ENCODE measurements around the gene B4GALNT4.
"Not testable (repeated sequence)": the region's sequence is repeated elsewhere in the genome, so short reads cannot be mapped to it uniquely, and the experiment has no call there.

The B4GALNT4 gene

DNA sequence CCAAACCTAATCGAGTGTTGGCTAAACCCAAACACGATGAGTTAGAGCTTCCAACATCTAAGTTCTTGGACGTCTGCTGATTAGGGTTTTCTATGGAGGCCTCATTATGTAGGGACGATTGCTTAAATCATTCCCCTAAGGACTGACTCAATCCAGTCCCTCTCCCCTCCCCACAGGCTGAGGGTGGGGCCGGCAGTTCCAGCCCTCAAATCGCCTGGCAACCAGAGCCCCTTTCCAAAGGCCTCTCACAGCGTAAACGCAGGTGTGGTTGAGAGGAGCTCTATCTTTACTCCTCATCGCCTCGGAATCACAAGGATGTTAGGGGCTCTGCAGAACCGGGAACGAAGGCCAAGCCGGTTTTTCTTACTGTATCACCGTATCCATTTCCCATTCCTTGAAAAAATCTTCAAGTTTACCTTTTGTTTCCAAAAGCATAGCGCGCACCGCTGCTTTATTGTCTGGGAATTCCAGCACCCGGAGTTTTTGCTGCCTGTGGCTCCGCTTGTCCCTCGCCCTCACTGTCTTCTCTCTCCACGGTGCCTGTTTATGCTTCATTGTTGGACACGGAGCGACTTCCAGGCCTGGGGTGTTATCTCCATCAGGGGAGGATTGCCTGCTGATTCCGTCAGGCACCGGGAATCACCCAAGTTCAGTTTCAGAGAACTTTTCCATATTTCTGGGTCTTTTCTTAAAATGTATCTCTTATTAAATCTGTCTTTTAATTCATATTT lies 34.9 kb upstream of the B4GALNT4 start:
- DNase-seq, result no peak

DNA sequence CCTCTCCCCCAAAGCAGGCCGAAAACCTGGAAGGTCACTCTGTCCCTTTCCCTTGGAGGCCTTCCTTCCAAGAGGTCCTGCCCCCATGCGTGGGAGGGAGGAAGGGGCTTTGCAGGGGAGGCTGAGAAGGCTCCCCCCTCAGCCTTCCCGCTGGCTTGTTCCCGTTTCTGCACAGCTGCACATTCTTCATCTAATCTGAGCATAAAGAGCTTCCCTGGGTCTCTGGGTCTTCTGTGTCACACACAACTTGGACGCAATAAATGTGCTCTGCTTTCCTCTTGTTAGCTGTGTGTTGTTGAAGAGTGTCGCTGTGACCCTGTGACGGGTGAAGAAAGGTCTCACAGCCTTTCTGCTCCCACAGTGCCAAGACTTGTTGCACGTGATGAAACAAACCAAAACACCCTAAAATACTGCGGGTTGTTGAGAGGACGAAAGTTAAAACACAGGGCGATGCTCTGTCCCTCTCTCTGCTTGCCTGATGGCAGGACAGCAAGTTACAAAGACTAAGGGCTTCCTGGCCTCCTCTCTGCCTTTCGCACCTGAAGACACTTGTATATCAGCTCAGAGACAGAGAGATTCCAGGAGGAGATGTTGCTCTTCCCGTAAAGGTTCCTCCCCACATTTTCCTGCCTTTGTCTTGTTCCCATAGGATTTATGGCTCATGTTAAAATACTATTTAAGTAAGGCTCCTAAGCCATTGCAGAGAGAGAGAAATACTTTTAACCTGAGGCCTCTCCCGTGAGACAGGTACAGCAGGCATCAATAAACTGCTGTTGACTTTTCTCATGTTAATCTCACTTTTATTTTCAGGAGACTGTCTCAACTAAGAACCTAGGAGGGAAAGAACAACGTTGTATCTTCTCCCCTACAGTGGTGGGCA lies 33.3 kb upstream of the B4GALNT4 start:
- peak in 3 of 14 donors; percentile 34 to 54 (median 45) for DNase-seq

DNA sequence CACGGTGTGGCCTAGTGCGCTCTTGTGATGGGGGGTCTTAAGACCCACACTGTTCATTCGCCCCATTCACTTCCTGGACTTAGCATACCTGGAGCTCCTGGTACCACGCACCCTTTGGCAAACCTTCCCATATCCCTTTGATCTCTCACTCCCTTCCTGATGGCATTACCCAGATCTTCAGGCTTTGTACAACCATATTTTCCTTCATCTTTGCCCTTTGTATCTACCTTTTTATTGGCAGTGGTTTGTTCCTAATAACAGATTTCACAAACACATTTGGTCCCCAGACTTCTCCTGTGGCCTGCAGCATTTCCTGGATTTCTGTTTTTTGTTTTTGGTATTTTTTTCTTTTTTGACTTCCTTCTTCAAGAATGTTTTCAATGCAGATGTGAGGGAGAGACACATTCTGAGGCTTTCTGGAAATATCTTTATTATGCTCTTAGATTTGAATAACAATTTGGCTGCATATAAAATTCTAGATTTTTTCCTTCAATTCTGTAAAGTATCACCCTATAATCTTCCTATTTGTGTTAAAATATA lies 32.6 kb upstream of the B4GALNT4 start:
- DNase-seq, result no peak

DNA sequence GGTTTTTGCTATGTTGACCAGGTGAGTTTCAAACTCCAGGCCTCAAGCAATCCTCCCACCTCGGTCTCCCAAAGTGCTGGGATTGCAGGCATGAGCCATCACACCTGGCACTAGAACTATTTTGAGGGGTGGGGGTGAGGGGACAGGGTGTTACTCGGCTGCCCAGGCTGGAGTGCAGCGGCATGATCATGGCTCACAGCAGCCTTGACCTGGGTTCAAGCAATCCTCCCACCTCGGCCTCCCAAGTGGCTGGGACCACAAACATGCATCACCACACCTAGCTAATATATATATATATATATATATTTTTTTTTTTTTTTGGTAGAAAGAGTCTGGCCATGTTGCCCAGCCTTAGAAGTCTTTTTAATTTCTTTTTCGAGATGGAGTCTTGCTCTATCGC lies 31.6 kb upstream of the B4GALNT4 start:
- no peak for DNase-seq

DNA sequence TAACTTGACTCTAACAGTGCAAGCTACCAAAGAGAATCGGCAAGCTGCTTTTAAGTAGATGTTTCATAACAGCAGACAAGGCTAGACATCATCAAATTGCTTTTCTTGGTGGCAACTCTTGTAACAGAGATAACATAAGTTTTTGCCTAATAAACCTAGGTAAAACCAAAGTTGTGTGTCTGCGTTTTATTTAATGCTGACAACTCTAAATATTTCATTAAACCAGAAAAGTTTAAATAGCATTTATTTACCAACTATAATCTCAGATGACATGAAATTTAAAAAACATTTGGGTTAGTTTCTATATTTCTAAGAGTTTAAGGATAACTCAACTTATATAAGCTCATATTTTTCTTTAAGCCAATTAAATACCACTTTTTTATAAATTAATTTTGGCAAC lies 29.3 kb upstream of the B4GALNT4 start:
- DNase-seq, result no peak

DNA sequence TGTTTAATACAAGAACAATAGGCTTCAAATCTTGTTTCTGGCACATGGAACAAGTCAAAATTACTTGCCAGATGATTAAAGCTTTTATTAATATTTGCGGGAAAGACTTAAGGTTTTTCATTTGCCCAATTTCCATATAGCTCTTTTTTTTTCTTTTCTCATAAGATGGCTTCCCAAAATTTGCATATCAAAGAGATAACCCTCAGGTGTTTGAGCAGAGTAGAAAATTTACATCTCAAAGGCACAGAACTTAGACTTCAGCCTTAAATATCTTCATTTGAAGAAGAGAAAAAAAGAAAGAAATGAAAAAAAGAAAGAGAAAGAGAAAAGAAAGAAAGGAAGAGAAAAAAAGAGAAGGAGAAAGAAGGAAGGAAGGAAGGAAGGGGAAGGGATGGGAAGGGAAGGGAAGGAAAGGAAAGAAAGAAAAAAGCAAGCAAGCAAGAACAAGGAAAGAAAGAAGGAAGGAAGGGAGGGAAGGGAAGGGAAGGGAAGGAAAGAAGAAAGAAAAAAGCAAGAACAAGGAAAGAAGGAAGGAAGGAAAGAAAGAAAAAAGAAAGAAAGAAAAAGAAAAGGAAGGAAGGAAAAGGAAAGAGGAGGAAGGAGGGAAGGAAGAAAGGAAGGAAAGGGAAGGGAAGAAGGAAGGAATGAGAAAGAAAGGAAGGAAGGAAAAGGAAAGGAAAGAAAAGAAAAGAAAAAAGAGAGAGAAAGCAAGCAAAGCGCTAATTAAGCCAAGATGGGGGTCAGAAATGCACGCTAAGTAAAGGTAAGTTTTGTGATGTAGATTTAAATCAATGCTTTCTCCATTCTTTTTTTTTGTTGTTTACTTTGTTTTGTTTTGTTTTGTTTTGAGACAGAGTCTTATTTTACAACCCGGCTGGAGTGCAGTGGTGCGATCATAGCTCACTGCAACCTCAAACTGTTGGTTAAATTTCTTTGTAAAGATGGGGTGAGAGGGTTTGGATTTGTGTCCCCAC lies 28.5 kb upstream of the B4GALNT4 start:
- no peak for DNase-seq

DNA sequence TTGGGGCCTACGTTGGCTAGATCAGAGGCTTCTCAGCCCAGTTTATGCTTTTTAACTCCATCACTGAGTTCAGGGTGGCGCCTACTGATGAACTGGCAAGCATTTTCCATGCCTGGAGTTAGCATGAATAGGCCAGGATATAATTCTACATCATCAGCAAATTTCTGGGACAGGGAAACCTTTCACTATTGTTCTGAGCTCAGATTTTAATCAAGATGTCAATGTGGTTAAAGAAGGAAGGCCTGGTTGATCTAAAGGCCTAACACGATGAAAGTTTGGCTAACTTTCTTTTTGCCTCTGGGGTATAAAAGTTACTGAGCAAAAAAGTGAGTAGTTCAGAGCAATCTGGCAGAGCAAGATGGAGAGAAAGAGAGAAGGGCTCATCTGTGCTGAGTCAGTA lies 27.0 kb upstream of the B4GALNT4 start:
- DNase-seq, result no peak

DNA sequence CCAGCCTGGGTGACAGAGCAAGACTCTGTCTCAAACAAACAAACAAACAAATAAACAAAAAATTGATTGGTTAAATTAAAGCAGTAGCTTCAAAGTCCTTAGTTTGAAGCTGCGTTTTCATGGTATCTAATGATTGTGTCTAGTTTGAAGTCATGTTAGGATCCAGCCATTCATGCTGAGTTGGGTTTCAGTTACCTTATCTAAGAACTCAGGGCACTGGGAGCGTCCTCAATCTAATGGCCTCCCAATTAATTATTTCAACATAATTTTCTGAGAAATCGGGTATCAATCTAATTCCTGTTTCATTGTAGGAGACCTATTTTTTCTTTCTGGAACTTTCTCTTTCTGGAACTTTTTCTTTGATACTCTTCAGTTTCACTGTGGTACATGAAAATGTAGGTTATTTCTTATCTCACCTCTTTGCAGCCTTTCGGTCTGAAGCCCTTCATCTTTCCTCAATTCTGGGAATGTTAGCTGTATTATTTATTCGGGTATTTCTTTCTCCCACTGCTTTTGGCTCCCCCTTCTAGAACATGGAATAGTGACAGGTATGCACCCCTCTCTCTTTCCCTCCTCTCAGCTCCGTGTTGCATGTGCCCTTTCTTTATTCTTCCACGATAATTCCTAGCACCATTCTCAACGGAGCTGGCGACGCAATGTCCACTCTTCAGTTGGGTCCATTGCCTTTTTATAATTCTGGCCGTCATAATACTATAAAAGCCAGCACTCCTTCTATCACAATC lies 24.3 kb upstream of the B4GALNT4 start:
- DNase-seq, result no peak

DNA sequence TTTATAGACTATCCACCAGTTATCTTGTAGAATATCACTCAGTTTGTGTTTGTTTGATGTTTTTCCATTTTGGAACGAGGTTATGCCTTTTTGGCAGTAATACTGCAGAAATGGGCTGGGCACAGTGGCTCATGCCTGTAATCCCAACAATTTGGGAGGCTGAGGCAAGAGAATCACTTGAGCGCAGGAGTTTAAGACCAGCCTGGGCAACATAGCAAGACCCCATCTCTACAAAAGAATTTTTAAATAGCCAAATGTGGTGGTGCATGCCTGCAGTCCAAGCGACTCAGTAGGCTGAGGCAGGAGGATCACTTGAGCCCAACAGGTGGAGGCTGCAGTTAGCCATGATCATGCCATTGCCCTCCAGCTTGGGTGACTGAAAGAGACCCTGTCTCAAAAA lies 22.8 kb upstream of the B4GALNT4 start:
- DNase-seq, result no peak

DNA sequence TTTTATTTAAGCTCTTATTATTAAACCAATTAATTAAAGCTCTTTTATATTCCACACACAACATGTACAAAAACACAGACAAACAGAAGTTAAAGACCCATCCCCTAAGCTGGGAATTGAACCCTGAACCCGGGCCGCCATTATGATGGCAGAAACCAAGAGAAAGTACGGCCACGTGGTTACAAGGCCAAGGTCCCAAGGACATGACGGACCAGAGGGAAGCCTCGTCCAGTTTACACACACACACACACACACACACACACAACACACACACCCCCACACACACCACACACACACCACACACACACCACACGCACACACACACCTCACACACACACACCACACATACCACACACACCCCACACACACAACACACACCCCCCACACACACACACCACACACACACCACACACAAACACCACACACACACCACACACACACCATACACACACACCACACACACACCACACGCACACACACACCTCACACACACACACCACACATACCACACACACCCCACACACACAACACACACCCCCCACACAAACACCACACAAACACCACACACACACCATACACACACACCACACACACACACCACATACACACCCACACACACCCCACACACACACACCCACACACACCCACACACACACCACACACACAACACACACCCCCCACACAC lies 19.9 kb upstream of the B4GALNT4 start:
- DNase-seq, result not testable (repeated sequence)

DNA sequence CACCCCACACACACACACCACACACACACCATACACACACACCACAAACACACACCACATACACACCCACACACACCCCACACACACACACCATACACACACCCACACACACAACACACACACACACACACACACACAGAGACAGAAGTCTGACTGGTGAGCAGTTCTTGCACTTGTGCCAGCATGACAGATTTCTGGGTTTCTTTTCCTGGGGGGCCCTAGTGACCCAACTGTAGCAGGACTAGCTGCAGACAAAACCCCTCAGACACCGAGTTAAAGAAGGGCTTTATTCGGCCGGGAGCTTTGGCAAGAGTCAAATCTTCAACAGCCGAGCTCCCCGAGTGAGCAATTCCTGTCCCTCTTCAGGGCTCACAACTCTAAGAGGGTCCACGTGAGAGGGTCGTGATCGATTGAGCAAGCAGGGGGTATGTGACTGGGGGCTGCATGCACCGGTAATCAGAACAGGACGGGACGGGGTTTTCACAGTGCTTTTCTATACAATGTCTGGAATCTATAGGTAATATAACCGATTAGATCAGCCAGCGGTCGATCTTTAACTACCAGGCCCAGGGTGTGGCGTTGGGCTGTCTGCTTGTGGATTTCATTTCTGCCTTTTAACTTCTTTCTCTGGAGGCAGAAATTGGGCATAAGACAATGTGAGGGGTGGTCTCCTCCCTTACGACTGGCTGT lies 19.1 kb upstream of the B4GALNT4 start:
- not testable (repeated sequence) for DNase-seq

DNA sequence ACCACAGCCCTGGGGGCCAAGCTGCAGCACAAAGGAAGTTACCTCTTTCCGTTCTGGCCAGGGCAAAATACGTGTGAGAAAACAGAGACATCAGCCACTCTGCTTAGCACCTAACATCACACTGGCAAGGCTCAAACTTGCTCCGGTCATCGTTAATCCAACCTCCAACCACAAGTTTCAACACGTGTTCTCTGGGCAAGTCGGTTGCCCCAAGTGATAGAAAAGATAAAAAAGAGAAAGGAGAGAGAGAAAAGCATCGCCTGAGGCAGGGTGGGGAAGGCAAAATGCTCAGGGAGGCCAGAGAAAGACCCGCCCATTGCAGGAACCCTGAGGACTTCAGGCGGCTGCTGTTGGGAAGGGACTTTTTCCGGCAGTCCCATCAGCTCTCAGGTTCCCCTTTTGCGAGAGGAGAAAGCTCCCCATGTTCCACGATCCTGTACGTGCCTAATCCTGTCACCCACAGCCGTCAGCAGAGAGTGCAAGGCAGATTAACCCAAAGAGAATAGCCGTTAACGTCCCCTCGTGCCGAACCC lies 18.5 kb upstream of the B4GALNT4 start:
- no peak for DNase-seq

DNA sequence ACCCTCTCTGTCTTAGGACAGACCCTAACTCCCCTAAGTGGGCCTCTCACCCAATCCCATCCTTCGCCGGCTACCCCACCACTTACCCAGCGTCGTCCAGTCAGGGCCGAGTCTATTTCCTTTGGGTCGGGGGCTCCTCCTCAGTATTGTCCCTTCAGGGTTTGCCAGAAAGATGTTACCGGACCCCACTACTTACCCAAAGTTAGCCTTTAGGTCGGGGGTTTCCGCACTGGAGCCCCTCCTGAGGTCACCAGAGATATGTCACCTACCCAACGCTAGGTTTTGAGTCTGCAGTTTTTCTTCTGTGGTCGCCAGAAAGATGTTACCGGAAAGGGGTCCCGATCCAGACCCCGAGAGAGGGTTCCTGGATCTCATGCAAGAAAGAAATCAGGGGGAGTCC lies 17.9 kb upstream of the B4GALNT4 start:
- no peak for DNase-seq

DNA sequence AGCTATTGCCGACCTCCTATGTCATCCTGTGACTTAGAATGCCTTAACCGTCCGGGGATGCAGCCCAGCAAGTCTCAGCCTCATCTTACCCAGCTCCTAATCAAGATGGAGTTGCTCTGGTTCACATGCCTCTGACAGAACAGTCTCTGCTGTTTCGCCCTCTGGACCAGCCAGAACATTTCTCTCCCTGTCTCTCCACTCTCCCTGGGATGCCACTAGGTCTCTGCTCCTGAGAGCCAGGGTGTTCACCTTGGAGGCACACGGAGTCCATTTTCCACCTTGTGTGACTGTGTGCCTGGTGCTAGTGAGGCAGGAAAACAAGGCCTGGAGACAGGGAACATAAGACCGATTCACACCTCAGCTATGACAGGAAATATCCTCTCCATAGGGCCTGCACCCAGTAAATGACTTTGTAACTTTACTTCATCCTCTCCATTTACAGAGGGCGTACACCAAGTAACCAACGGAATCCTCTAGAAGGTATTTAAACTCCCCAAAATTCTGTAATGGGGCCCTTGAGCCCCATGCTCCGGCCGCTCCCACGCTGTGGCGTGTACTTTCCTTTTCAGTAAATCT lies 16.8 kb upstream of the B4GALNT4 start:
- no peak for DNase-seq

DNA sequence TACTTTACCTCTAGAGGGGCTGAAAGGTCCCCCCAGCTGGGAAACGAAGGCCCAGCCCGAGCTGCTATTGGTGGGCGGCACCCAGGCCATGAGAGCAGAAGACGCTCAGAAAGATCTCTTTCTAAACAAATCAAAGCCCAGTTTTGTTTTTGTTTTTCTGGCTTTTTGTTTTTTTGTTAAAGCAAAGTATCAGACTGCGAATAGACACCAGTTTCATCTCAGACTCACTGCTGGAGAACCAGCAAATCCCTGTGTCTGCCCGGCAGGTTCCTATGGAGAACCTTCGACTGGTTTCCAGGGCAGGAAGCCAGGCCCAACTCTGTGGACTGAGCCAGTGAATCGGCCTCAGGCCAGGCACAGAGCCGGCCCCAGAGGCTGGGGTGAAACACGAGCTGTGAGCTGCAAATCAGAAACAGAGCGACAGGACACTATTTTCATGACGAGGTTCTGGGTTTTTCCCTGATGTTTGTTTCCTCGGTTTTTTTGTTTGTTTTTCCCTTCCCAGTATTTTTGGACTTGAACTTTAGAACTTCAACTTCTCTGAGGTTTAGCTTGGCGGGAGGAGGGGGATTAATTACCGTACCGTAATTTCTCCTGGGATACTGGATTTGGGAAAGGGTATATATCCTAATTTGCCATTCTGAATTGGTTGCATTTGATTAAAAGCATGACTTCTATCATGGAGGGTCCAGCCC lies 16.0 kb upstream of the B4GALNT4 start:
- DNase-seq, result peak in 10 of 14 donors; percentile 17 to 86 (median 71)

DNA sequence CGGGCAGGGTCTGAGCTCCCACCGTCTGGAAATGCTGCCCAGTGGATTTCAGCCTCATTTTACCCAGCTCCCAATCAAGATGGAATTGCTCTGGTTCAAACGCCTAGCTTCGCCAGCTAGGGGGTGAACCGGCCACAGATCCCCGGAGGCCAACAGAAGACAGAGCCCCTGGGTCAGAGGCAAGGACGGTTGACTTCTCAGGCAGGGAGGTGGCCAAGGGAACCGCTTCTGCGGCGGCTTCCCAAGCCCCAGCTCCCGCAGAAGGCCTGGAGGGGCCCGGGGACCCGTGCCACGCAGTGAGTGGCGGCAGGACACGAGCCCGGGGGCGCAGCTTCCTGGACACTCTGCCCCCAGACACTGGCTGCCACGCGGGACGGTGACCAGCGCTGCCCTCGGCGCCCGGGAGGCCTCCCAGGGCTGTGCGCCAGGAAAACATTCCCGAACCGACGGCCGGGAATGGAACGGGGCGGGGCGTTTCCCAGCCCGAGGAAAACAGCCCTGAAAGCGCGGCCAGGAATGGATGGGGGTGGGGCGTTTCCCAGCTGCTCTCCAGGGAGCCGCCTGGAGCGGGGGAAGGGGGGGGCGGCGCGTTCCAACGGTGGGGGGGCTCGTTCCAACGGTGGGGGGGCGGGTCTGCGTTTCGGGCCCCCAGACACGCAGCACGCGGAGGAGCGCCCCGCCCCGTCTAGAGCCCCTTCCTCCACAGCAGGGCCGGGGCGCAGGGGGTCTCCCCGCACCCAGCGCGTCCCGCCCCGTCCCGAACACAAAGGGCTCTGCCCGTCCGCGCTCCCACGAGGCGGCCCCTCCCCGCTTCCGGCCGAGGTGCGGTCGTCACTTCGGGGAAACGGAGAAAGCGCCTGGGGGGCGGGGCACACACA lies 13.5 kb upstream of the B4GALNT4 start:
- peak in 10 of 14 donors; percentile 53 to 91 (median 72) for DNase-seq

DNA sequence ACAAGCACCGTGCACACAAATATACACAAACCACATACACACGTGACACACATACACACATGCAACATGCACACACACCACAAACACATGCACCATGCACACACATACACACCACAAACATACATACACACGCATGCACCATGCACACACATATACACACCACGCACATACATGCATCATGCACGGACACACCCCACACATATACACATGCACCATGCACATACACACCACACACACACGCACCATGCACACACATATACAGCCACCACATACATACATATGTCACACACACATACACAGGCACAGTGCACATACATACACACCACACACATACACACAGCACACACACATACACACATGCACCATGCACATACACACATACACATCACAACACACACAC lies 12.7 kb upstream of the B4GALNT4 start:
- no peak for DNase-seq

DNA sequence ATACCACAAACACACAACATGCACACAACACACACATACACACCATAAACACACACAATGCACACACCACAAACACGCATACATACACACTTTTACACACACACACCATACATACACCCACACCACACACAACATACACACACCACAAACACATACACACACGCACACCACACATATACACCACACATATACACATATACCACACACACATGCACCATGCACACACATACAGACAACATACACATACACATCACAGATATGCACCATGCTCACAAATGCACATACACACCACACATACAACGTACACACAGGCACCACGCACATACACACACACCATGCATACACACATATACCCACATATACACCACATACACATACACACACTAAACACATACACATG lies 11.7 kb upstream of the B4GALNT4 start:
- DNase-seq, result no peak

All from C1 segment of cervical spinal cord (tissue), 14 donors.